Bronchus fibroblast of lung (primary cell): ENCODE measurements around the gene ADGRG7. TPM values are rescaled to one million over a fixed set of nuclear protein-coding genes. Genes with fewer than 3 reads are reported as not detected.

Experiments used
- total RNA-seq: library from RNA; depleted of rRNA; stranded (reverse); fragments of >200 nt; gene quantifications from 2 replicates; pipeline ENCODE4 v1.2.3, GENCODE V29; 2015

The ADGRG7 gene, protein sequence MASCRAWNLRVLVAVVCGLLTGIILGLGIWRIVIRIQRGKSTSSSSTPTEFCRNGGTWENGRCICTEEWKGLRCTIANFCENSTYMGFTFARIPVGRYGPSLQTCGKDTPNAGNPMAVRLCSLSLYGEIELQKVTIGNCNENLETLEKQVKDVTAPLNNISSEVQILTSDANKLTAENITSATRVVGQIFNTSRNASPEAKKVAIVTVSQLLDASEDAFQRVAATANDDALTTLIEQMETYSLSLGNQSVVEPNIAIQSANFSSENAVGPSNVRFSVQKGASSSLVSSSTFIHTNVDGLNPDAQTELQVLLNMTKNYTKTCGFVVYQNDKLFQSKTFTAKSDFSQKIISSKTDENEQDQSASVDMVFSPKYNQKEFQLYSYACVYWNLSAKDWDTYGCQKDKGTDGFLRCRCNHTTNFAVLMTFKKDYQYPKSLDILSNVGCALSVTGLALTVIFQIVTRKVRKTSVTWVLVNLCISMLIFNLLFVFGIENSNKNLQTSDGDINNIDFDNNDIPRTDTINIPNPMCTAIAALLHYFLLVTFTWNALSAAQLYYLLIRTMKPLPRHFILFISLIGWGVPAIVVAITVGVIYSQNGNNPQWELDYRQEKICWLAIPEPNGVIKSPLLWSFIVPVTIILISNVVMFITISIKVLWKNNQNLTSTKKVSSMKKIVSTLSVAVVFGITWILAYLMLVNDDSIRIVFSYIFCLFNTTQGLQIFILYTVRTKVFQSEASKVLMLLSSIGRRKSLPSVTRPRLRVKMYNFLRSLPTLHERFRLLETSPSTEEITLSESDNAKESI
- total RNA-seq = not detected in 2 replicates

GRCh38 chr3:100609305-100609704 is at the start of gene ADGRG7:
ADGRG7 (plus strand) TSS chr3:100609601; CDS start chr3:100609857, 256 bp downstream.

DNA sequence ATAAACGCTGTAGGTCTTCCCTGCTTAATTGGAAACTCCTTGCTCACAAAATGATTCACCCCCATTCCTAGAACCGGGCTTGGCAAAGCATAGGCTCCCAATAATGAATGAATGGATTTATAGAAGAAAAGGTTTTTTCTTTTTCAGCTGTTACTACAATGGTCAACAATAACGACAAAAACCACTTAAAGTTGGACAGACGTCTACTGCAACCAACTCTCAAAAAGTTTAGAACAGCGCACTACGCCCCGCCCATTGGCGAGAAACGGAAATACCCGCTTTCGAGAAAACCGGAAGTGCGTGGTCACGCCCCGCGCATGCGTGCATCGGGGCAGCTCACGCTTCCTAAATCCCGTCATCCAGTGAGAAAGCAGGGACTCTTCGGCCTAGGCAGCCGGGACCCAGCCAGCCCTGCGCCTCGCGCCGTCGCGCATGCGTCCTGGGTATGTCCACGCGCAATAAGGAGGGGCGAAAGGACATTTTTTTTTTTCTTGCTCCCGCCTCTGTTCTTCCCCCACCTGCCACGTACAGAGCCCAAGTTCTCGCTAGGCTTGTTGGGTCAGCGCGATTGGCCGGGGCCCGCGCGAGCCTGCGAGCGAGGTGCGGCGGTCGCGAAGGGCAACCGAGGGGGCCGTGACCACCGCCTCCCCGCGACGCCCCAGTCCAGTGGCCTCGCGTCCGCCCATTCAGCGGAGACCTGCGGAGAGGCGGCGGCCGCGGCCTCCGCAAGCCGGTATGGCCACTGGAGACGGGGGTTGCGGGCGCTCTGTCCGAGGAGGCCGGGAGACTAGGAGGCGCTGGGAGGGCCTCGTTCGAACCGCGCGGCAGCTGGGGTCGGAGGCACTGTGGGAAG is 99.8 kb downstream of the ADGRG7 start, which contains the start of gene TFG:
Gene TFG, plus strand, starts transcription at position 506 of the 853 bp plus-strand sequence. CDS start 4,192 bp downstream, outside the sequence.

Other genes starting within 250 kb of the ADGRG7 start
- 34.6 and 45.2 TPM in 2 replicates for gene TOMM70, start 208.5 kb upstream of the ADGRG7 start, total RNA-seq
- gene LNP1, start 208.1 kb upstream of the ADGRG7 start, total RNA-seq = 3.0 and 3.2 TPM in 2 replicates
- gene TMEM45A, start 117.0 kb upstream of the ADGRG7 start, total RNA-seq = 10.6 and 13.2 TPM in 2 replicates
- gene TFG, start 99.9 kb downstream of the ADGRG7 start, total RNA-seq = 127 and 135 TPM in 2 replicates